ENCODE results near the gene RASA3. TPM values are rescaled to one million over a fixed set of nuclear protein-coding genes. Genes with fewer than 3 reads are reported as not detected.

RASA3 gene
- total and polyA plus RNA-seq, 2 of the 8 experiments (the other 6 are each of a cell fraction or from before 2014, with no cell fraction given): 7.5 to 21.9 TPM

DNA sequence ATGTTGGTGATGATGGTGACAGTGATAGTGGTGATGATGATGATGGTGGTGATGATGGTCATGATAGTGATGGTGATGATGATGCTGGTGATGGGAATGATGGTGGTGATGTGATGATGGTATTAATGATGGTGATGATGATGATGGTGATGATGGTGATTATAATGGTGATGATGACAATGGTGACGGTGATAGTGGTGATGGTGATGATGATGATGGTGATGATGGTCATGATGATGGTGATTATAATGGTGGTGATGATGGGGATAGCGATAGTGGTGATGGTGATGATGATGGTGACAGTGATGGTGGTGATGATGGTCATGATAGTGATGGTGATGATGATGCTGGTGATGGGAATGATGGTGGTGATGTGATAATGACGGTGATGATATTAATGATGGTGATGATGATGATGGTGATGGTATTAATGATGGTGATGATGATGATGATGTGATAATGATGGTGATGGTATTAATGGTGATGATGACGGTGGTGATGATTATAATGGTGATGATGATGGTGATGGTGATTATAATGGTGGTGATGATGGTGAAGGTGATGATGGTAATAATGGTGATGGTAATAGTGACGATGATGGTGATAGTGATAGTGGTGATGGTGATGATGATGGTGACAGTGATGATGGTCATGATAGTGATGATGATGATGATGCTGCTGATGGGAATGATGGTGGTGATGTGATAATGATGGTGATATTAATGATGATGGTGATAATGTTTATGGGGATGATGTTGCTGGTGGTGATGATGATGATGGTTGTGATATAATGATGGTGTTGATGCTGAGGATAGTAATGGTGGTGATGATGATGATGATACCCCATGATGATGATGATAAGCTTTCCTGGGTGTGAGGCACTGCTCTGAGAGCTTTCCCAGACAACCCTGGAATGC, 166.2 kb downstream of the RASA3 start (continued):
- TF ChIP-seq CTBP2 (IDR thresholded peaks at IDR 0.05; ENCODE audit: borderline replicate concordance, insufficient read depth, insufficient read length, low read length) (no peak), BCL11A (IDR thresholded peaks at IDR 0.05; ENCODE audit: low read depth in 2 of 2, low read length in 2 of 2) (no peak), KDM1A (IDR thresholded peaks at IDR 0.05; ENCODE audit: borderline replicate concordance, low read length) (no peak), HDAC6 (IDR thresholded peaks at IDR 0.05; ENCODE audit: low read depth, low read length) (no peak), ZNF274 (IDR thresholded peaks at IDR 0.05; ENCODE audit: borderline replicate concordance, extremely low read depth, low read length) (no peak), HDAC2 (IDR thresholded peaks at IDR 0.05; ENCODE audit: borderline replicate concordance in 1 of 2, low read depth in 2 of 2, low read length in 2 of 2) (no peak), RBBP5 (IDR thresholded peaks at IDR 0.05; ENCODE audit: borderline replicate concordance, low read depth, low read length) (no peak)
- TF ChIP-seq, protein P1, sequence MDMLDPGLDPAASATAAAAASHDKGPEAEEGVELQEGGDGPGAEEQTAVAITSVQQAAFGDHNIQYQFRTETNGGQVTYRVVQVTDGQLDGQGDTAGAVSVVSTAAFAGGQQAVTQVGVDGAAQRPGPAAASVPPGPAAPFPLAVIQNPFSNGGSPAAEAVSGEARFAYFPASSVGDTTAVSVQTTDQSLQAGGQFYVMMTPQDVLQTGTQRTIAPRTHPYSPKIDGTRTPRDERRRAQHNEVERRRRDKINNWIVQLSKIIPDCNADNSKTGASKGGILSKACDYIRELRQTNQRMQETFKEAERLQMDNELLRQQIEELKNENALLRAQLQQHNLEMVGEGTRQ (IDR thresholded peaks at IDR 0.05; ENCODE audit: low read length): no peak
- TF ChIP-seq, protein P2, sequence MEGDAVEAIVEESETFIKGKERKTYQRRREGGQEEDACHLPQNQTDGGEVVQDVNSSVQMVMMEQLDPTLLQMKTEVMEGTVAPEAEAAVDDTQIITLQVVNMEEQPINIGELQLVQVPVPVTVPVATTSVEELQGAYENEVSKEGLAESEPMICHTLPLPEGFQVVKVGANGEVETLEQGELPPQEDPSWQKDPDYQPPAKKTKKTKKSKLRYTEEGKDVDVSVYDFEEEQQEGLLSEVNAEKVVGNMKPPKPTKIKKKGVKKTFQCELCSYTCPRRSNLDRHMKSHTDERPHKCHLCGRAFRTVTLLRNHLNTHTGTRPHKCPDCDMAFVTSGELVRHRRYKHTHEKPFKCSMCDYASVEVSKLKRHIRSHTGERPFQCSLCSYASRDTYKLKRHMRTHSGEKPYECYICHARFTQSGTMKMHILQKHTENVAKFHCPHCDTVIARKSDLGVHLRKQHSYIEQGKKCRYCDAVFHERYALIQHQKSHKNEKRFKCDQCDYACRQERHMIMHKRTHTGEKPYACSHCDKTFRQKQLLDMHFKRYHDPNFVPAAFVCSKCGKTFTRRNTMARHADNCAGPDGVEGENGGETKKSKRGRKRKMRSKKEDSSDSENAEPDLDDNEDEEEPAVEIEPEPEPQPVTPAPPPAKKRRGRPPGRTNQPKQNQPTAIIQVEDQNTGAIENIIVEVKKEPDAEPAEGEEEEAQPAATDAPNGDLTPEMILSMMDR (IDR thresholded peaks at IDR 0.05; ENCODE audit: control extremely low read depth in 1 of 3, insufficient read depth in 1 of 3, low read depth in 1 of 3, low read length in 3 of 3): no peak
